Measurements from ENCODE around the gene SPINT3.

DNA sequence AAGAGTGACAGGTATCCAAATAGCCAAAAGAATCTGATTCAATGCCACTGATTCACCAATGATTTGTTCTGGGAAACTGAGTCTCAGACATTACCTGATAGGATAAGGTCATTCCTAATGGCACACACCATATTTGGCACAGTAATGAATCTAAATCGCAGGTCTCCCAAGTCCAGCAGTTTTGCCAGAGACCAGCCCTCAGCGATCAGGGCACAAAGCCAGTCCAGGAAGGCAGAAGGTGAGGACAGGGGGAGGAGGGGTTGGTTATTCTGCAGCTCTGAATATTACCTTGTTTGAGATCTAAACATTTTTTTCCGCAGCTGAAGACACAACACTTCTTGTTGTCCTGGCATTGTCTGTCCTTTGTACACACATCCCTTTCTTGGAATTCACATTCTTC is 29.9 kb upstream of the SPINT3 start:
- TF ChIP-seq, protein P1, sequence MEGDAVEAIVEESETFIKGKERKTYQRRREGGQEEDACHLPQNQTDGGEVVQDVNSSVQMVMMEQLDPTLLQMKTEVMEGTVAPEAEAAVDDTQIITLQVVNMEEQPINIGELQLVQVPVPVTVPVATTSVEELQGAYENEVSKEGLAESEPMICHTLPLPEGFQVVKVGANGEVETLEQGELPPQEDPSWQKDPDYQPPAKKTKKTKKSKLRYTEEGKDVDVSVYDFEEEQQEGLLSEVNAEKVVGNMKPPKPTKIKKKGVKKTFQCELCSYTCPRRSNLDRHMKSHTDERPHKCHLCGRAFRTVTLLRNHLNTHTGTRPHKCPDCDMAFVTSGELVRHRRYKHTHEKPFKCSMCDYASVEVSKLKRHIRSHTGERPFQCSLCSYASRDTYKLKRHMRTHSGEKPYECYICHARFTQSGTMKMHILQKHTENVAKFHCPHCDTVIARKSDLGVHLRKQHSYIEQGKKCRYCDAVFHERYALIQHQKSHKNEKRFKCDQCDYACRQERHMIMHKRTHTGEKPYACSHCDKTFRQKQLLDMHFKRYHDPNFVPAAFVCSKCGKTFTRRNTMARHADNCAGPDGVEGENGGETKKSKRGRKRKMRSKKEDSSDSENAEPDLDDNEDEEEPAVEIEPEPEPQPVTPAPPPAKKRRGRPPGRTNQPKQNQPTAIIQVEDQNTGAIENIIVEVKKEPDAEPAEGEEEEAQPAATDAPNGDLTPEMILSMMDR (IDR thresholded peaks at IDR 0.05): no peak
- TF ChIP-seq, protein P2, sequence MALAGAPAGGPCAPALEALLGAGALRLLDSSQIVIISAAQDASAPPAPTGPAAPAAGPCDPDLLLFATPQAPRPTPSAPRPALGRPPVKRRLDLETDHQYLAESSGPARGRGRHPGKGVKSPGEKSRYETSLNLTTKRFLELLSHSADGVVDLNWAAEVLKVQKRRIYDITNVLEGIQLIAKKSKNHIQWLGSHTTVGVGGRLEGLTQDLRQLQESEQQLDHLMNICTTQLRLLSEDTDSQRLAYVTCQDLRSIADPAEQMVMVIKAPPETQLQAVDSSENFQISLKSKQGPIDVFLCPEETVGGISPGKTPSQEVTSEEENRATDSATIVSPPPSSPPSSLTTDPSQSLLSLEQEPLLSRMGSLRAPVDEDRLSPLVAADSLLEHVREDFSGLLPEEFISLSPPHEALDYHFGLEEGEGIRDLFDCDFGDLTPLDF (CRISPR knock-in tag; IDR thresholded peaks at IDR 0.05): no peak
- TF ChIP-seq NR2C2 (CRISPR knock-in tag; IDR thresholded peaks at IDR 0.05): no peak
- TF ChIP-seq ZNF317 (CRISPR knock-in tag; IDR thresholded peaks at IDR 0.05; ENCODE audit: borderline replicate concordance, low read depth): no peak
- TF ChIP-seq SP1 (CRISPR knock-in tag; conservative IDR thresholded peaks at IDR 0.05): no peak
- TF ChIP-seq, protein P3, sequence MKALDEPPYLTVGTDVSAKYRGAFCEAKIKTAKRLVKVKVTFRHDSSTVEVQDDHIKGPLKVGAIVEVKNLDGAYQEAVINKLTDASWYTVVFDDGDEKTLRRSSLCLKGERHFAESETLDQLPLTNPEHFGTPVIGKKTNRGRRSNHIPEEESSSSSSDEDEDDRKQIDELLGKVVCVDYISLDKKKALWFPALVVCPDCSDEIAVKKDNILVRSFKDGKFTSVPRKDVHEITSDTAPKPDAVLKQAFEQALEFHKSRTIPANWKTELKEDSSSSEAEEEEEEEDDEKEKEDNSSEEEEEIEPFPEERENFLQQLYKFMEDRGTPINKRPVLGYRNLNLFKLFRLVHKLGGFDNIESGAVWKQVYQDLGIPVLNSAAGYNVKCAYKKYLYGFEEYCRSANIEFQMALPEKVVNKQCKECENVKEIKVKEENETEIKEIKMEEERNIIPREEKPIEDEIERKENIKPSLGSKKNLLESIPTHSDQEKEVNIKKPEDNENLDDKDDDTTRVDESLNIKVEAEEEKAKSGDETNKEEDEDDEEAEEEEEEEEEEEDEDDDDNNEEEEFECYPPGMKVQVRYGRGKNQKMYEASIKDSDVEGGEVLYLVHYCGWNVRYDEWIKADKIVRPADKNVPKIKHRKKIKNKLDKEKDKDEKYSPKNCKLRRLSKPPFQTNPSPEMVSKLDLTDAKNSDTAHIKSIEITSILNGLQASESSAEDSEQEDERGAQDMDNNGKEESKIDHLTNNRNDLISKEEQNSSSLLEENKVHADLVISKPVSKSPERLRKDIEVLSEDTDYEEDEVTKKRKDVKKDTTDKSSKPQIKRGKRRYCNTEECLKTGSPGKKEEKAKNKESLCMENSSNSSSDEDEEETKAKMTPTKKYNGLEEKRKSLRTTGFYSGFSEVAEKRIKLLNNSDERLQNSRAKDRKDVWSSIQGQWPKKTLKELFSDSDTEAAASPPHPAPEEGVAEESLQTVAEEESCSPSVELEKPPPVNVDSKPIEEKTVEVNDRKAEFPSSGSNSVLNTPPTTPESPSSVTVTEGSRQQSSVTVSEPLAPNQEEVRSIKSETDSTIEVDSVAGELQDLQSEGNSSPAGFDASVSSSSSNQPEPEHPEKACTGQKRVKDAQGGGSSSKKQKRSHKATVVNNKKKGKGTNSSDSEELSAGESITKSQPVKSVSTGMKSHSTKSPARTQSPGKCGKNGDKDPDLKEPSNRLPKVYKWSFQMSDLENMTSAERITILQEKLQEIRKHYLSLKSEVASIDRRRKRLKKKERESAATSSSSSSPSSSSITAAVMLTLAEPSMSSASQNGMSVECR (CRISPR knock-in tag; IDR thresholded peaks at IDR 0.05; ENCODE audit: borderline replicate concordance): no peak

All from WTC11 (cell line).